ENCODE measurements around the gene BACH1.

DNA sequence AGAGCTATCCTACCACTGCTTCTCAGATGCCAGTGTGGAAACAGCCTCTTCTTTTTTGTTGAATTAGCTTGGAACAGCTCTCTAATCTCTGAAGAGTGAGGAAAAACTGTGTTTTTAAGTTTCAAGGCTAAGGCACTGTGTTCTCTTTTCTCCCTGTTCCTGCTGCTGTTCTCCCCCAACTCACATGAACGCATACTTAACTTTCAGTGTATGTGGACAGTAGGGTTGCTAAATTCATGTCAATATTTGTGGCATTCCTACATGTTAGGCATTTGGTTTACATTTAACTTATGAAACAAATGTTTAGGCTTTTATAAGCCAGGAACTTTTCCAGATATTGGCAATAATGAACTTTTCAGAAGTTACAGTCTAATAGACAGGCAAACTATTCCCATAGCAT, 6.8 kb downstream of the BACH1 start:
- TF ChIP-seq, protein P1, sequence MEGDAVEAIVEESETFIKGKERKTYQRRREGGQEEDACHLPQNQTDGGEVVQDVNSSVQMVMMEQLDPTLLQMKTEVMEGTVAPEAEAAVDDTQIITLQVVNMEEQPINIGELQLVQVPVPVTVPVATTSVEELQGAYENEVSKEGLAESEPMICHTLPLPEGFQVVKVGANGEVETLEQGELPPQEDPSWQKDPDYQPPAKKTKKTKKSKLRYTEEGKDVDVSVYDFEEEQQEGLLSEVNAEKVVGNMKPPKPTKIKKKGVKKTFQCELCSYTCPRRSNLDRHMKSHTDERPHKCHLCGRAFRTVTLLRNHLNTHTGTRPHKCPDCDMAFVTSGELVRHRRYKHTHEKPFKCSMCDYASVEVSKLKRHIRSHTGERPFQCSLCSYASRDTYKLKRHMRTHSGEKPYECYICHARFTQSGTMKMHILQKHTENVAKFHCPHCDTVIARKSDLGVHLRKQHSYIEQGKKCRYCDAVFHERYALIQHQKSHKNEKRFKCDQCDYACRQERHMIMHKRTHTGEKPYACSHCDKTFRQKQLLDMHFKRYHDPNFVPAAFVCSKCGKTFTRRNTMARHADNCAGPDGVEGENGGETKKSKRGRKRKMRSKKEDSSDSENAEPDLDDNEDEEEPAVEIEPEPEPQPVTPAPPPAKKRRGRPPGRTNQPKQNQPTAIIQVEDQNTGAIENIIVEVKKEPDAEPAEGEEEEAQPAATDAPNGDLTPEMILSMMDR (IDR thresholded peaks at IDR 0.05; ENCODE audit: low read depth, low read length, poor library complexity, severe bottlenecking), result no peak
- TF ChIP-seq EZH2phosphoT487 (IDR thresholded peaks at IDR 0.05; ENCODE audit: borderline replicate concordance, low read length), result no peak
